ENCODE data around the gene ATP6V0A1.

DNA sequence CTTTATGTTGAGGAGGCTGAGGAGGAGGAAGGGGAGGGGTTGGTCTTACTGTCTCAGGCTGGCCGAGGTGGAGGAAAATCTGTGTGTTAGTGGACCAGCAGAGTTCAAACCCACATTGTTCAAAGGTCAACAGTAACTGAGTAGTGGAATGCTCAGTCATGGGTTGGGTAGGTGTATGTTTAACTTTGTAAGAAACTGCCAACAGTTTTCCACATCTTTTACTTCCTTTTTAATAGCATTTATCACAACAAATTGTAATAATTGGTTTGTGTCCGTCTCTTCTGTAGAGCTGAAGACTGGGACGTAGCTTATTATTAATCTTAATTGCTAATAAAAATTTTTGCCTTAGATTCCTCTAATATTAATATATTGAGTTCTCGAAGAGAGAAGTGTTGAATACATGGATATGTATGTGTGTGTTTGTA lies 5.3 kb downstream of the ATP6V0A1 start:
- TF ChIP-seq GATA2 (IDR thresholded peaks at IDR 0.05; ENCODE audit: low read depth, low read length) (no peak), GATA3 (IDR thresholded peaks at IDR 0.05; ENCODE audit: low read depth, low read length) (no peak)

All from SH-SY5Y (cell line).